WTC11 (cell line): ENCODE results near the gene WSB2. TPM values are rescaled to one million over a fixed set of nuclear protein-coding genes. Genes with fewer than 3 reads are reported as not detected.

Experiments used
- ATAC-seq: fragments of 200-7000 bp; cut with Tn5 transposase; 2 replicates; pipeline ENCODE4 v1.10.0; 2021; ENCODE audit warnings: mild to moderate bottlenecking, moderate library complexity
- CTCF ChIA-PET: fragments of 300-600 bp; sonication (Branson Sonifier 250); formaldehyde crosslinking; loops from one replicate; lab custom pipeline; 2021; ENCODE audit warnings: antibody characterized with exemption; lab: Charles Lee
- POLR2A ChIA-PET: fragments of 350-600 bp; sonication (Branson Sonifier 250); formaldehyde crosslinking; loops from one replicate; lab custom pipeline; 2021; ENCODE audit warnings: antibody characterized with exemption; lab: Charles Lee
- DNase-seq: peaks from one replicate; pipeline ENCODE4 v3.0.0; 2021; ENCODE audit warnings: low spot score
- H3K27ac Mint-ChIP-seq: 2 replicates; pipeline ENCODE4 v1.8.0; 2021; ENCODE audit warnings: mixed read lengths
- H3K27me3 Mint-ChIP-seq: 2 replicates; pipeline ENCODE4 v1.8.0; 2021; ENCODE audit warnings: low read depth, mild to moderate bottlenecking, moderate library complexity, mixed read lengths
- H3K36me3 Mint-ChIP-seq: 2 replicates; pipeline ENCODE4 v1.8.0; 2021; ENCODE audit warnings: mixed read lengths
- H3K4me1 Mint-ChIP-seq: 2 replicates; pipeline ENCODE4 v1.8.0; 2022; ENCODE audit warnings: mixed read lengths
- H3K4me3 Mint-ChIP-seq: 2 replicates; pipeline ENCODE4 v1.8.0; 2021; ENCODE audit warnings: mild to moderate bottlenecking, moderate library complexity, mixed read lengths
- H3K9me3 Mint-ChIP-seq: 2 replicates; pipeline ENCODE4 v1.8.0; 2021; ENCODE audit warnings: mixed read lengths
- AR ChIP-seq: fragments of 250-450 bp; sonication (Bioruptor Pico); IDR thresholded peaks from 2 replicates; pipeline ENCODE4 v1.9.0; 2021; ENCODE audit warnings: mild to moderate bottlenecking
- ARID4B ChIP-seq: sonication (generic); formaldehyde crosslinking; IDR thresholded peaks from 2 replicates; pipeline ENCODE4 v1.8.0; 2023; ENCODE audit warnings: missing genetic modification reagents, mild to moderate bottlenecking, borderline replicate concordance
- CREM ChIP-seq: sonication (generic); formaldehyde crosslinking; IDR thresholded peaks from 2 replicates; pipeline ENCODE4 v1.8.1; 2022; ENCODE audit warnings: mild to moderate bottlenecking, missing genetic modification reagents, moderate library complexity
- E2F4 ChIP-seq: sonication (generic); formaldehyde crosslinking; IDR thresholded peaks from 2 replicates; pipeline ENCODE4 v1.8.1; 2022; ENCODE audit warnings: low read depth, mild to moderate bottlenecking, moderate library complexity, missing genetic modification reagents, borderline replicate concordance
- EMX1 ChIP-seq: fragments of 250-450 bp; sonication (Bioruptor Pico); IDR thresholded peaks from 2 replicates; pipeline ENCODE4 v1.8.0; 2021; ENCODE audit warnings: mild to moderate bottlenecking
- ERG ChIP-seq: fragments of 250-450 bp; sonication (Bioruptor Pico); IDR thresholded peaks from 2 replicates; pipeline ENCODE4 v1.8.0; 2021; ENCODE audit warnings: mild to moderate bottlenecking
- ETV6 ChIP-seq: sonication (generic); formaldehyde crosslinking; IDR thresholded peaks from 2 replicates; pipeline ENCODE4 v1.8.1; 2022; ENCODE audit warnings: mild to moderate bottlenecking, missing genetic modification reagents
- FOXK1 ChIP-seq: sonication (generic); formaldehyde crosslinking; IDR thresholded peaks from 2 replicates; pipeline ENCODE4 v1.8.0; 2022; ENCODE audit warnings: mild to moderate bottlenecking, moderate library complexity, missing genetic modification reagents
- FOXP4 ChIP-seq: sonication (generic); formaldehyde crosslinking; IDR thresholded peaks from 2 replicates; pipeline ENCODE4 v1.8.0; 2022; ENCODE audit warnings: mild to moderate bottlenecking, missing genetic modification reagents
- GABPB1 ChIP-seq: sonication (generic); formaldehyde crosslinking; IDR thresholded peaks from 2 replicates; pipeline ENCODE4 v1.8.1; 2023; ENCODE audit warnings: mild to moderate bottlenecking, missing genetic modification reagents
- IRF2 ChIP-seq: sonication (generic); formaldehyde crosslinking; IDR thresholded peaks from 2 replicates; pipeline ENCODE4 v1.8.0; 2022; ENCODE audit warnings: low read depth, missing genetic modification reagents, borderline replicate concordance
- JAZF1 ChIP-seq: fragments of 250-450 bp; sonication (Bioruptor Pico); IDR thresholded peaks from 2 replicates; pipeline ENCODE4 v1.9.0; 2021; ENCODE audit warnings: moderate library complexity, mild to moderate bottlenecking, inconsistent platforms
- MLX ChIP-seq: sonication (generic); formaldehyde crosslinking; IDR thresholded peaks from 2 replicates; pipeline ENCODE4 v1.8.1; 2023; ENCODE audit warnings: mild to moderate bottlenecking, missing genetic modification reagents, moderate library complexity
- MXD4 ChIP-seq: fragments of 250-450 bp; sonication (Bioruptor Pico); IDR thresholded peaks from 2 replicates; pipeline ENCODE4 v1.8.0; 2021; ENCODE audit warnings: mild to moderate bottlenecking, moderate library complexity, borderline replicate concordance
- MYBL2 ChIP-seq: sonication (generic); formaldehyde crosslinking; IDR thresholded peaks from 2 replicates; pipeline ENCODE4 v1.8.1; 2023; ENCODE audit warnings: mild to moderate bottlenecking, moderate library complexity, missing genetic modification reagents
- NFATC4 ChIP-seq: fragments of 250-450 bp; sonication (Bioruptor Pico); IDR thresholded peaks from 2 replicates; pipeline ENCODE4 v1.9.0; 2021; ENCODE audit warnings: mild to moderate bottlenecking
- NR2C2 ChIP-seq: sonication (generic); formaldehyde crosslinking; IDR thresholded peaks from 2 replicates; pipeline ENCODE4 v1.8.0; 2022; ENCODE audit warnings: mild to moderate bottlenecking, missing genetic modification reagents
- USF2 ChIP-seq: sonication (generic); formaldehyde crosslinking; IDR thresholded peaks from 2 replicates; pipeline ENCODE4 v1.8.1; 2023; ENCODE audit warnings: mild to moderate bottlenecking, missing genetic modification reagents, moderate library complexity
- ZNF232 ChIP-seq: sonication (generic); formaldehyde crosslinking; IDR thresholded peaks from 2 replicates; pipeline ENCODE4 v1.8.0; 2022; ENCODE audit warnings: mild to moderate bottlenecking, missing genetic modification reagents
- ZNF317 ChIP-seq: sonication (generic); formaldehyde crosslinking; IDR thresholded peaks from 2 replicates; pipeline ENCODE4 v1.8.1; 2023; ENCODE audit warnings: low read depth, mild to moderate bottlenecking, moderate library complexity, missing genetic modification reagents, borderline replicate concordance
- ZNF396 ChIP-seq: fragments of 250-450 bp; sonication (Bioruptor Pico); IDR thresholded peaks from 2 replicates; pipeline ENCODE4 v1.8.0; 2021; ENCODE audit warnings: mild to moderate bottlenecking, moderate library complexity, borderline replicate concordance
- ZNF423 ChIP-seq: fragments of 250-450 bp; sonication (Bioruptor Pico); IDR thresholded peaks from 2 replicates; pipeline ENCODE4 v2.1.2; 2022; ENCODE audit warnings: mild to moderate bottlenecking, moderate library complexity
- ZSCAN18 ChIP-seq: fragments of 250-450 bp; sonication (Bioruptor Pico); IDR thresholded peaks from 2 replicates; pipeline ENCODE4 v2.1.2; 2022; ENCODE audit warnings: mild to moderate bottlenecking, moderate library complexity
- total RNA-seq: library from RNA; stranded (reverse); gene quantifications from 3 replicates; pipeline ENCODE4 v1.2.3, GENCODE V29; 2021

The WSB2 gene
- total RNA-seq, 1 experiment from 2014 or later = 74.2 TPM

- TF ChIP-seq MLX (CRISPR knock-in tag) (no peak), EMX1 (CRISPR knock-in tag) (no peak), FOXK1 (no peak), NR2C2 (CRISPR knock-in tag) (no peak), ERG (no peak), ZSCAN18 (CRISPR knock-in tag) (no peak), ZNF317 (CRISPR knock-in tag) (no peak), ARID4B (CRISPR knock-in tag) (no peak), JAZF1 (CRISPR knock-in tag) (no peak), GABPB1 (CRISPR knock-in tag) (no peak), ZNF232 (no peak), ETV6 (CRISPR knock-in tag) (no peak)
- TF ChIP-seq, all 79 proteins: peak for 0
These were observed 27.7 kb downstream of the WSB2 start (continued) for GRCh38 chr12:118033323-118033722.

- ATAC-seq (no peak), DNase-seq (no peak)
- Mint-ChIP-seq H3K36me3 (peaks cover 78% of the 10 kb centered on the region), H3K27ac (peak overlapping the region; percentile 41; the same call in 1 of the 2 replicates), H3K4me1 (no peaks in the 10 kb centered on the region; the same call in 1 of the 2 replicates), H3K27me3 (no peaks in the 10 kb centered on the region), H3K9me3 (no peaks in the 10 kb centered on the region), H3K4me3 (no peak overlapping the region)
- ChIA-PET POLR2A (no interaction called here), CTCF (interaction anchor here (0.8 to 1.8 kb wide), 2 partner anchors 87 to 157 kb away, joined by 3 to 5 read pairs; no protein-coding TSS in a partner anchor)
- TF ChIP-seq AR (CRISPR knock-in tag) (no peak), E2F4 (no peak), USF2 (CRISPR knock-in tag) (no peak), NFATC4 (CRISPR knock-in tag) (no peak), MYBL2 (CRISPR knock-in tag) (no peak), MXD4 (no peak), ZNF423 (CRISPR knock-in tag) (no peak), ZNF396 (CRISPR knock-in tag) (no peak), ETV6 (CRISPR knock-in tag) (no peak), IRF2 (CRISPR knock-in tag) (no peak), EMX1 (CRISPR knock-in tag) (no peak), FOXP4 (CRISPR knock-in tag) (no peak), CREM (no peak)
These were observed 28.8 kb downstream of the WSB2 start for GRCh38 chr12:118032188-118032587.
